ENCODE data around the gene CLEC17A.
"Not testable (repeated sequence)": the region's sequence is repeated elsewhere in the genome, so short reads cannot be mapped to it uniquely, and the experiment has no call there.

Gene CLEC17A, protein sequence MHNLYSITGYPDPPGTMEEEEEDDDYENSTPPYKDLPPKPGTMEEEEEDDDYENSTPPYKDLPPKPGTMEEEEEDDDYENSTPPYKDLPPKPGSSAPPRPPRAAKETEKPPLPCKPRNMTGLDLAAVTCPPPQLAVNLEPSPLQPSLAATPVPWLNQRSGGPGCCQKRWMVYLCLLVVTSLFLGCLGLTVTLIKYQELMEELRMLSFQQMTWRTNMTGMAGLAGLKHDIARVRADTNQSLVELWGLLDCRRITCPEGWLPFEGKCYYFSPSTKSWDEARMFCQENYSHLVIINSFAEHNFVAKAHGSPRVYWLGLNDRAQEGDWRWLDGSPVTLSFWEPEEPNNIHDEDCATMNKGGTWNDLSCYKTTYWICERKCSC

DNA sequence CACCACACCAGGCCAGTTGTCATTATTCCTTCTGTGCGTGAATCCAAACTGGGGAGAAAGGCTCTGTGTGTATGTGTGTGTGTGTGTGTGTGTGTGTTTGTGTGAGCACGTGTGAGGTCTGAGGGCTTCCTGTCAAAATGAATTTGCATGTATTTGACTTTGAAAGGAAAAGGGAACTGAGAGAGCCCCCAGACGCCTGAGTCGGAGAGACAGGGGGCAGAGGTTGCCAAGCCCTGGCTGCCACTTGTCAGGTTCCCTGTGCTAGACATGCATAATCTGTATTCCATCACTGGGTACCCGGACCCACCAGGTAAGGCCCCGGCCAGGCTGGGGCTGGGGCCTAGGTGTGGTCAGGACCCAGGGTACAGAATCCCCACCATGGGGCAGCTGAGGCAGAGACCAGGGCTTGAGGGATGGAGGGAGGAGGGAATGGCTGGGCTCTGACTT lies at the start of gene CLEC17A:
Gene CLEC17A (plus strand): TSS at position 191 of the 447 bp plus-strand sequence. CDS start 77 bp downstream, at position 268.
- no peak for DNase-seq (ENCODE audit: low read depth)

DNA sequence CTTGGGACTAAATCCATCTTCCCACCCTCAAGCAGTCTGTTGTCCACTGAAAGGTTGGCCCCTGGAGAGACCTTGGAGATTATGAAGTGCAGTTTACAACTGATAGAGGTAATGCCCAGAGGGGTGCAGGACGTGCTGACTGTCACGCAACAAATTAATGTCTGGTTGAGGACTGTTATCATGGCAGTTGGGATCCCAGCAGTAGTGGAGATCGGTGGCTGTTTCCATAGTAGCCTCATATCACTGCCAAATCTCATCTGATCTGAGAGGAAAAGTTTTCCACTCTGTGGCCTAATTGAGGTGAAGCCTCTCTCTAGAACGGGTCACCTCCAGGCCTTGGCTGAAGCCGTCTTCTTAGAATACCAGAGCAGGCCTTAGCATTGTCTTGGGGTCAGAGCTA lies 49.4 kb upstream of the CLEC17A start:
- no peak for DNase-seq (ENCODE audit: low read depth)

GRCh38 chr19:14536926-14537692 lies 45.8 kb upstream of the CLEC17A start:
- peak; percentile 85 for DNase-seq (ENCODE audit: low read depth)

DNA sequence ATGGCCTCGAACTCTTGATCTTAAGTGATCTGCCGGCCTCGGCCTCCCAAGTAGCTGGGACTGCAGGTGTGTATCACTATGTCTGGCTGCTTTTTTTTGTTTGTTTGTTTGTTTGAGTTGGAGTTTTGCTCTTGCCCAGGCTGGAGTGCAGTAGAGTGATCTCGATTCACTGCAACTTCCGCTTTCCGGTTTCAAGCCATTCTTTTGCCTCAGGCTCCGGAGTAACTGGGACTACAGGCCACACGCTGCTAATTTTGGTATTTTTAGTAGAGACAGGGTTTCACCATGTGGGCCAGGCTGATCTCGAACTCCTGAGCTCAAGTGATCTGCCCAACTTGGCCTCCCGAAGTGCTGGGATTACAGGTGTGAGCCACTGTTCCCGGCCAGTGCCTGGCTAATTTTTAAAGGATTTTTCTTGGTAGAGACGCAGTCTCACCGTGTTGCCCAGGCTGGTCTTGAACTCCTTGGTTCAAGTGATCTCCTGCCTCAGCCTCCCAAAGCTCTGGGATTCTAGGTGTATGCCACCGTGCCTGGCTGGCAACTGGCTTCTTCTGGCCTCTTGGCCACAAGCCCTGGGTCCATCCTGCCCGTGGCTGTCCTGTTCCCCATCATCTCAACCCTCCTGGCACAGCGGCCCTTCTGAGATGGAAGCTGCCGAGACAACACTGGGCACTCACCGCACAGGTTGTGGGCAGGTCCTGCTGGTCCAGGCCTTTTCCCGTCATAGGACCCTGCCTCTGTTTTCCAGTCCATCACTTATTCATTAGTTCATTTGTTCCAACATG lies 42.0 kb upstream of the CLEC17A start:
- DNase-seq (ENCODE audit: low read depth) = no peak

GRCh38 chr19:14541979-14542378 lies 40.9 kb upstream of the CLEC17A start:
- not testable (repeated sequence) for DNase-seq (ENCODE audit: low read depth)

DNA sequence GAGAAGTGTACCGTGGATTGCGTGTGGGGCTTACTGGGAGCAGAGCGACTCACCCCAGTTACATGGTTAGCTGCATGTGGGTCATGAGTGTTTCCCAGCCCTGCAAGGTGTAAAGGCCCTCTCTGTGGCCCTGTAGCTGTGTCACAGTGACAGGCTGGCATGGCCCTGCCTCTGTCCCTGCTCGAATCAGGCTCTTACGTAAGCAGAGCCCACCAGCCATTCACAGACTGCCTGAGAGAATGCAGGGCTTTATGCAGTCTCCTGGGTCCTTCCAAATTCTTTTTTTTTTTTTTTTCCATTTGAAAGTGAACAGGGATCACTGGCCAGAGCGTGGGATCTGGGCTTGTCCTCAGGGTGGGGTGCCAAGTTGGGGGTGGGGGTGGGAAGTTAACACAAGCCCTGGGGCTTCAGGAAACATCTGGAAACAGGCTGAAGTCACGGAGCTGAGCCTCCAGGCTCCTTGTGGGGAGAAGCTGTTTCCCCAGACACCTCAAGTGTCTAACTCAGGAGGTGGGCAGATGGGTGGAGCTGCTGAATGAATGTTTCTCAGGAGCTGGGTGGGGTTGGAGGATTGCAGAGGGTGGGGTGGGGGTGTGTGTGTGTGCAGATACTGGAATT lies 40.1 kb upstream of the CLEC17A start:
- DNase-seq (ENCODE audit: low read depth) = peak; percentile 28

DNA sequence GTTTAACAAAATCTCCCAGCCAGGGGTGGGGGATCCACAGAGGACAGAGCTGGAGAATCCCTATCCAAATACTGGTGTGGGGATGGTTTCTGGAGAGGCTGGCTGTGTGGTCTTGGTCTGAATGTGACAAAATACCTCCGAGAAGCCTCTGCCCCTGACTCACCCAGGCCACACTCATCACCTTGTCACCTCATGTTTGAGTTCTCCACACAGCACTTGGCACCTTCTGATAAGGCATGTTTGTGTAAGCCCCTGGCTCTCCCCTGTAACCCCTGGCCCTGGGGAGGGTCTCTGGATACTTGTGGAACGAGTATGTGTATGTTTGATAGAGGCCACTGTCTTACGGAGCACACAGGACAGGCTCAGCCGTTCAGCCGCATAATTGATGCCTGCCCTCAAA lies 38.8 kb upstream of the CLEC17A start:
- DNase-seq (ENCODE audit: low read depth) = no peak

- DNase-seq (ENCODE audit: low read depth) = peak; percentile 47
Observed at GRCh38 chr19:14544977-14545715, 37.7 kb upstream of the CLEC17A start.

DNA sequence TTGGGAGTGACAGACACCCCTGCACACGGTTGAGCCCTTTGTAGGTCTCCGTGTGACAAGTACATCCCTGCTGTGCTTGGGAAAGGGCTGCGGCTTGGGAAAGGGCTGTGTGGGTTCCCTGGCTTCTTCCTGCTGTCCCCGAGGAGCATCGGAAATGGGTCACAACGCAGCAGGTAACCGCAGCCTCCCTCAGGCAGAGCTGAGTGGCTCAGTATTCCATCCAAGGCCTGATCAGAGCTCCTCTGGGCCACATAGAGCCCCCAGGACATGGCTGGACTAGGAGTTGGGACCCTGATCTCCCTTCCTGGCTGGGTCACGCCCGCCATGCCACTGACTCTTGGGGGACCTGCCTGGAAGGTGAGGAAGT lies 37.2 kb upstream of the CLEC17A start:
- no peak for DNase-seq (ENCODE audit: low read depth)

GRCh38 chr19:14550201-14550754 lies 32.6 kb upstream of the CLEC17A start:
- peak; percentile 62 for DNase-seq (ENCODE audit: low read depth)

DNA sequence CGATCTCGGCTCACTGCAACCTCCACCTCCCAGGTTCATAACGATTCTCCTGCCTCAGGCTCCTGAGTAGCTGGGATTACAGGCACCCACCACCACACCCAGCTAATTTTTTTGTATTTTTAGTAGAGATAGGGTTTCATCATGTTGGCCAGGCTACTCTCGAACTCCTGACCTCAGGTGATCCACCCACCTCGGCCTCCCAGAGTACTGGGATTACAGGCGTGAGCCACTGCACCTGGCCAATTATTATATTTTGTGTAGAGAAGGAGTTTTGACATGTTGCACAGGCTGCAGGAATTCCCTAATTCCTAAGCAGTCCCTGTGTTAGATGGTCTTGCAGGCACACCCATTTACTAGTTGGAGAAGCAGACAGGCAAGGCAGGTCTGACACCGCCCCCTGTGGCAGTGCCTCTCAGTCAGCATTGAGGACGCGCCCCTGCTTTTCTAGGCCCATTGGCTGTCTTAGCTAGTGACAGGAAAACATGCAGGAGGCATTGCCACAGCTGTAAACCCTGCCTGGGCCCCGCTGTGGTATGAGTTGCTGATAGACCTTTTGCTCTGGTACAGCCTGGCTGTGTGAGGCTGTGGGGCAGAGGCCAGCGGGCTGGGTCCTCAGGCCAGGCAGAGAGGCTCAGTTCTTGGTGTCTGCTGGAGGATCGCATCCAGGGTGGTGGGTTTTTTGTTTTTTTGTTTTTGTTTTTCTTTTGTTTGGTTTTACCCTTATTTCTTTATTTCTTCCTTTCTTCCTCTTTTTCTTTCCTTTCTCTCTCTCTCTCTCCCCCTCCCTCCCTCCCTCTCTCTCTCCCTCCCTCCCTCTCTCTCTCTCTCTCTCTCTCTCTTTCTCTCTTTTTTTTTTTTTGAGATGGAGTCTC lies 31.5 kb upstream of the CLEC17A start:
- peak; percentile 46 for DNase-seq (ENCODE audit: low read depth)

DNA sequence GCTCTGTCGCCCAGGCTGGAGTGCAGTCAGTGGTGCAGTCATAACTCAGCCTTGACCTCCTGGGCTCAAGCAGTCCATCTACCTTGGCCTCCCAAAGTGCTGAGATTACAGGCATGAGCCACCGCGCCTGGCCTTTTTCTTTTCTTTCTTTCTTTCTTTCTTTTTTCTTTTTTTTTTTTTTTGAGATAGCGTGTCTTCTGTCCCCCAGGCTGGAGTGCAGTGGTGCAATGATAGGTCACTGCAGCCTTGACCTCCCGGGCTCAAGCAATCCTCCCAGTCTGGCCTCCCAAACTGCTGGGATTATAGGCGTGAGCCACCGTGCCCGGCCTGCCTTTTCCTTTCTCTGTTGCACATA lies 30.9 kb upstream of the CLEC17A start:
- not testable (repeated sequence) for DNase-seq (ENCODE audit: low read depth)

DNA sequence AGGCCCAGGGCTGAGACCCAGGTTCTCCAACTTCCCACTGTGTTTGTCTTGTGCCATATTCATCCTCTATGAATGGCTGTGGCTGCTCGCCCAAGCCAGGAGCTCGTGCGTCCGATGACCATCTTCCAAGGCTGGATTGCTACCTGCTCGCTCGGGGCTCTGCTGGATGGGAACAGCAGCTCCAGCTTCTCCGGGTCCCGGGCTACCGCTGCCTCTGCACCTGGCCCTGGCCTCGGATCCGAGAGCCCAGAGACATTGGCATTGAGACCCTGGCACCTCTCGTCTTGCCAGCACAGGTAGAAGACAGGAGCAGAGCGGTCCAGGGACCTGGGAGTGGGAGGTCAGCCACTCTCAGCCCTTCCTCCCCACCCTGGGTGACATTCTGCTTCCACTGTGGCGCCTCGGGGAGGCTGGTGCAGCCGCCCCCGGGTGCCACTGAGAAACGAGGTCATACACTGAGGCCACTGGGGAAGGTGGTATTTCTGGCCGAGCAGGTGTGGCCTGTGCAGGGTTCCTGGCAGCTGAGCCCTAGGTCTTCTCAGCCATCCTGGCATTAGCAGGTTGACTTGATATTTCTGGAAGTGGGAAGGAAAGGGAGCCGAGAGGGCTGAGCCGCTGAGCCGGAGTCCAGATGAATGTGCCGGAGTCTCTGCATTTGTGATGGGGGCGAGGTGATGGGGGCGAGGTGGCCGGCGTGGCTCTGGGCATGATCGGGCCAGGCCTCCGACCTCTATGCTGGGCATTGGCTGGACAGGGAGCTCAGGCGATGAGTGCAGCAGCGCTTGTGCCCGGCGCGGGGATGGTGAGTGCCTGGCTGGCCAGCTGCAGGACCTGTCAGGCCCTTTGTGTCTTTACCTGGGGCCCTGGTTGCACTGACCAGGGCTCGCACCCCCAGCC lies 29.6 kb upstream of the CLEC17A start:
- no peak for DNase-seq (ENCODE audit: low read depth)

- DNase-seq (ENCODE audit: low read depth) = no peak
Observed at GRCh38 chr19:14553939-14554243, 29.0 kb upstream of the CLEC17A start.

DNA sequence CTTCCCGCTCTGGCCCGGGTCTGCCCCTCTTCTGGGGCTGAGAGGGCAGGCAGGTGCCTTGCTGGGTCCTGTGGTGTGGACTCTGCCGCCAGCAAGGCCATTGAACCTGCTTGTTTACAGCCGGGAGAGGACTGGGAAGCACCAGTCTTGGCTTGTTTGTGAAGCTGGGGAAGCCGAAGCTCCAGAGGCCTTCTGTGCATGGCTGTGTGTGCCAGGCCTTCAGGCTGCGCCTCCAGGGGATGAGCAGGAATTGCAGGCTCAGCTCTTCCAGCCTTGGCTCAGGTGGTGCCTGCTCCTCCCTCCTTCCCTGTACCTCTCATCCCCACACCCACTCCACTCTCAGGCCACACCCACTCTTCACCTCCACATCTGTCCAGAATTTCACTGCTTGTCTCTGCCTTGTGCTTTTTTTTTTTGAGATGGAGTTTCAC lies 28.5 kb upstream of the CLEC17A start:
- no peak for DNase-seq (ENCODE audit: low read depth)

- DNase-seq (ENCODE audit: low read depth) = peak; percentile 73
Observed at GRCh38 chr19:14555918-14556661, 26.8 kb upstream of the CLEC17A start.

DNA sequence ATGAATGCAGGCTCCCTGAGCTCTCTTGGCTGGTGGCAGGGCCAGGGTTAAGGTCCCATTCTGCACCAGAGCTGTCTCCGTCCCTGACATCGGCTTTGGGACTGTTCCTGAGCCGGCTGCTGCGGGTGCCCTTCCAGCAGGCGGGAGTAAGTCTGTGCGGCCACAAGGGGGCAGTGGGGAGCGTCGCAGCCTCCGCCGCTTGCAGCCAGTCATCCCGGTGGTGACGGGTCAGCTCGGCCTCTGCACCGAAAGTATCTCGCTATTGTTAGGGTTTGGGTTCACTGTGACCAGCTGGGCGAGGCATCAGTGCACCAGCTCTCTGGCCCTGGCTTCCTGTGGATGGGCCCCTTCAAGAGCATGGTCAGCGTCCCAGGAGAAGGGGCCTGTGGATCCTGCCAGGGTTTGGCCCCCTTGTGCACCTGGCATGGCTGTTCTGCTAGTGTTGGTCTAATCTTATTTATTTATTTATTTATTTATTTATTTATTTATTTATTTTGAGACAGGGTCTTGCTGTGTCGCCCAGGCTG lies 26.2 kb upstream of the CLEC17A start:
- peak; percentile 83 for DNase-seq (ENCODE audit: low read depth)

GRCh38 chr19:14558370-14559066 lies 24.4 kb upstream of the CLEC17A start:
- DNase-seq (ENCODE audit: low read depth) = no peak
